DMS153 treated with DMSO at 0.1 percent for 48 hours (cell line): Measurements from ENCODE around the gene CDH24.
A peak's percentile ranks its signal among the peaks of the same experiment; 100 is the strongest.
"Not testable (repeated sequence)": the region's sequence is repeated elsewhere in the genome, so short reads cannot be mapped to it uniquely, and the experiment has no call there.

Source experiments
- DNase-seq: peaks from one replicate; lab custom pipeline; 2025; ENCODE audit not compliant: unreplicated experiment; lab: John Stamatoyannopoulos, UW

The CDH24 gene

DNA sequence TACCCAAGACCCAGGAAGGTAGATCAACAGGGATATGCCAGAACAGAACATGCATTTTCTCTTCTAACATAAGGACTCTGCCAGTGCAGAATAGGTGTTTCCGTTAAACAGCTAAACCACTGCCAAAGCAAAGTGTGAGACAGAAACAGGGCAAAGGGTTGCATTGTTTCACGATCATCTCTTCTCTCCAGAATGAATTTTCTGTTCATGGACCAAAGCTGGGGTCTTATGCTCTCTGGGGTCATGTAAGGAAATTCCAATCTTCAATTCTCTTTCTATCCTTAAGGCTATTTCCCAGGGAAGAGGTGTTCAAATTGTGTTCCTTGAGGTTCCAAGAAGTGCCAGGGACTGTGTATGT is 33.5 kb downstream of the CDH24 start:
- DNase-seq, result no peak

DNA sequence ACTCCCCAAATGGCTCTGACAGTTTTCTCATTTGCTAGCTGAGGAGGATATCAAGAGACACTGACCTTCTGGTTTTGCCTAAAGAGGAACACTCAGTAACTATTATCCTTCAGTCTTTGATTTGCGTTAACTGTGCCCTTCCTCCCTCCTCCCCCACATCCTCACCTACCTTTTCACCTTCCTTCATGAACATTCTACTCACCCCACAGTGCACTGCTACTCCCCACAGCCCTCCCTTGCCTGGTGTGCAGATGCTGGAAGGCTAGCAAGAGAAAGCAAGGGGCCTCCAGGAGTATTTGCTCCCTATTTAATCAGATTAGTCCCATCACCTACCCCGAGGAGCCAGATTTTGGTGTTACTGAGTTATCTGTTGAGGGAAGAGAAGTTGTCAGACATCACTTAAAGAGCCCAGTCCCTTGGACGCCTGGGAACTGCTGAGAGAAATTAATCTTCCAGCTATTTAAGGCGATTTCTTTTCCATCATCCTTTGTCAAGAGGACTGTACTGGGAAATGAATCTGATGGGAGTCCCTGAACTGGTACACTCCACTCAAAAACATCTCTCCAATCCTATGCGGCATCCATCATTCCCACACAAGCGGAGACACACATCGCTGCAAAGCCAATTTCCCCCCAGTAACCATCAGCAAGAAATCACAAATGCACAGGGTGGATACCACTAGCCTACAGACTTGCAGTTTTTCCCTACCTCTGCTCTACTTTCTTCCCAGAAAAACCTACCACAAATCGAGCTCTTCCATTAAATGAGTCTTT is 34.1 kb downstream of the CDH24 start:
- DNase-seq, result no peak

DNA sequence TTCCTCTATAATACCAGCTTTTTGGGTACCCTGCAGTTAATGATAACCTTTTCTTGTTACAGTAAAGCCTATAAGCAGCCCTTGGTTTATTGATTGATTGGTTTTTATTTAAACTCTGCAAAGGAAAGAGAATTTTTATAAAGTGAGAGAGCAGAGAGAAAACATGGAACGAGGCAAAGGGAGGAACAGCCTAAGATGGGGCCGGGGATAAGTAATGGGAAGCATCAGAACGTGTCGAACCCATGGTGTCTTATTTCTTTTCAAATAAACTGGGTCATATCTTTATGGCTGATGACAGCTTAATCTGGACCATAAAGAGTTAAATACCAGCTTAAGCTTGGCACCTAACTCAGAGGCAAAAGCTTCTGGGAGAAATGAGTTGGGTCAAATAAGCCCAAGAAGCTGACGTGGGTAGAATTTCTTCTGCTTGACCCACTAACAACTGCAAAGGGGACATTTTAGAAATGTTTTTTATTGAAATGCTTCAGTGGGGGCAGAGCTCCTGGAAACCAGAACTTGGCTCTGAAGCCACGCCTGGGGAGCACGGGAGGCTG is 35.4 kb downstream of the CDH24 start:
- no peak for DNase-seq

DNA sequence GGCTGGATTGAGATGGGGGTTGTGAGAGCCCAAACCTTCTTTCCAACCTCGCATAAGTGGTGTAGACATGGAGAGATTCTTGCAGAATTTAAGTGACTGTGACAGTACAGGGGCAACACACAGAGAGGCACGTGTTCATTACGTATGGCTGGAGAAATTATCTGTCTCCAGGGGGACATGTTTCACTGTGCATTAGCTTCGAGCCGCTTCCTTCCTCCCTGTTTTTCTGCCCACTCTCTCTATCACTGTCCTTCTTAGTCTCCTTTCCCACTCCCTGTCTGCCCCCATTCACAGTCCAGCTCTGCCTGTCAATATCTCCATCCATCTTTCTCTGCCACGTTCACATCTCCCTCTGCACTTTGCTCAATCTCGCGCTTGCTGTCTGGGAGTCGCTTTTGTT is 35.9 kb downstream of the CDH24 start:
- DNase-seq, result no peak

DNA sequence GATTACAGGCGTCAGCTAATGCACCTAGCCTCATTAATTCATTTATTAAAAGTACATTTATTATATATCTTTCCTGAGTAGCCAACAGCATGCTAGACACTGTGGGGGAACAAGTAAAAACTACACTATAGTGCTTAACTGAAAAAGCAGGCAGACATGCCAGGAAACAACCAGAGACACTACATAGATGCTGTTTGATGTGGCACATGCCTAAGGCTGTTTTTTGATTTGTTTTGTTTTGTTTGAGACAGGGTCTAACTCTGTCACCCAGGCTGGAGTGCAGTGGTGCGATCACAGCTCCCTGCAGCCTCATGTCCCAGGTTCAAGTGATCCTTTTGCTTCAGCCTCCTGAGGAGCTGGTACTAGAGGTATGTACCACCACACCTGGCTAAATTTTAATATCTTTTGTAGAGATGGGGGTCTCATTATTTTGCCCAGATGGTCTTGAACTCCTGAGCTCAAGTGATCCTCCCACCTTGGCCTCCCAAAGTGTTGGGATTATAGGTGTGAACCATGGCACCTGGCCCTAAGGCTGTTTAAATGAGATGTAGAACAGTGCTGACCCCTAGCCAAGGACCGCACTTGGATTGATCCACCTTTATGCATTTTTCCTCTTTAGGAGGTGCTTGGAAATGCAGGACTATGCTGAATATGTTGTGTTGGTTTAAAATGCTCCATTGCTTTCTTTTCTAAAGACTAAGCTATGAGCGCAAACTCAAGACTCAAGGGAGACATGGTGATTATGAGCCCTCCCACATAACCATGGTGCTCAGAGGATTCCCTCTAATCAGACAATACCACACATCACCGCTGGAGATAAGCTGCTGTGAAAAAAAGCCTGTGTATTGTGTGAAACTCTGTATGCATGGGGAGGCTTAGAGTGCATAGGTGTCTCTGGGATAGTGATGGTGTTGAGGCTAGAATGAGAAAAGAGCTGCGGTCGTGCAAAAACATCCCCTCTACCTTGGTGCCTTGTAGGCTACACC is 36.9 kb downstream of the CDH24 start:
- no peak for DNase-seq

DNA sequence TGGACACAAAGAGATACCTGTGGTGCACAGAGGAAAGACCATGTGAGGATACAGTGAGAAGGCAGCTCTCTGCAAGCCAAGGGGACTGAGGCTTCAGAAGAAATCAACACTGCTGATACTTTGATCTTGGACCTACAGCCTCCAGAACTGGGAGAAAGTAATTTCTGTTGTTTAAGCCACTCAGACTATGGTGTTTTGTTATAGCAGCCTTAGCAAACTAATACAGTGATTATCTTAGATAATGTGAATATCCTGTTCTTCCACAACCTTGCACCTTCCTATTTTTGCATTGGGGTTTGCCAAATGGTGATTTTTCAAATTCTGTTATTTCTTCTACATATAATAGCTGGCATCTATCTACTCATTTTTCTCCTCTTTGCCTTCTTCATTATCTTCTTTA is 39.2 kb downstream of the CDH24 start:
- no peak for DNase-seq

DNA sequence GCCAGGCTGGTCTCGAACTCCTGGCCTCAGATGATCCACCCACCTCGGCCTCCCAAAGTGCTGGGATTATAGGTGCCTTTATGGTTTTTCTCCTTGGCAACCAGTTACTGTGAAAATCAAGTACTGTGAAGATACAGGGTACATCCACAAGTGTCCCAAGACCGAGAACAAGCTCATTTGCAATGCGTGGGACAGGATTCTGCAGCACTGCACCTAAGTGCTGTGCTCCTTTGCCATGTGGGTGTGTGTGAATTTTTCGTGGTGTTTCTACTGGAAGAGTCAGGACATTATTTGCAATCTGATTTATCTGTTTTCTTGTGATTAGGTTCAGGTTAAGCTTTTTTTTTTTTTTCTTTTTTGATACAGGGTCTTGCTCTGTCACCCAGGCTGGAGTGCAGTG is 40.2 kb downstream of the CDH24 start:
- no peak for DNase-seq

DNA sequence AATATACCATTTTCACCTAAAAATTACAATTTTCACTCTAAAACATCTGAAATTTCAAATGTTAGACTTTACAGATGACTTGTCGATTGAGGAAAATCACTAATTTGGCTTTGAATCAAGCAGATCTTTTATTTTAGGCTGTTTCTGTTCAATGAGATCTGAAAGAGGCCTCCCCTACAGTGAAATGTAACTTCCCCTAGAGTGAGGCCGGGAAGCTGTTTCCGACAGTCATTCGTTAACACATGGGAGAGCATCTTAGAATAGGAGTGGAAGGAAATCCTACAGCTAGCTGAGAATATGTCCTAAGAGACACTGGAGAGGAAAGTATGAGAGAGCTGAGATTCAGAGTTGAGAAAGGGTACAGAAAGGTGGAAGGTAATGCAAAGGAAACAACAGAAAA is 41.7 kb downstream of the CDH24 start:
- DNase-seq, result no peak

DNA sequence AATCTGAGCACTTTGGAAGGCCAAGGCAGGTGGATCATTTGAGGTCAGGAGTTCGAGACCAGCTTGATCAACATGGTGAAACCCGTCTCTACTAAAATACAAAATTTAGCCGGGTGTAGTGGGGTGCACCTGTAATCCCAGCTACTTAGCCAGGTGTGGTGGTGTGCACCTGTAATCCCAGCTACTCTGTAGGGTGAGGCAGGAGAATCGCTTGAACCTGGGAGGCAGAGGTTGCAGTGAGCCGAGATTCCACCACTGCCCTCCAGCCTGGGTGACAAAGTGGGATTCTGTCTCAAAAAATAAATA is 43.6 kb downstream of the CDH24 start:
- not testable (repeated sequence) for DNase-seq

DNA sequence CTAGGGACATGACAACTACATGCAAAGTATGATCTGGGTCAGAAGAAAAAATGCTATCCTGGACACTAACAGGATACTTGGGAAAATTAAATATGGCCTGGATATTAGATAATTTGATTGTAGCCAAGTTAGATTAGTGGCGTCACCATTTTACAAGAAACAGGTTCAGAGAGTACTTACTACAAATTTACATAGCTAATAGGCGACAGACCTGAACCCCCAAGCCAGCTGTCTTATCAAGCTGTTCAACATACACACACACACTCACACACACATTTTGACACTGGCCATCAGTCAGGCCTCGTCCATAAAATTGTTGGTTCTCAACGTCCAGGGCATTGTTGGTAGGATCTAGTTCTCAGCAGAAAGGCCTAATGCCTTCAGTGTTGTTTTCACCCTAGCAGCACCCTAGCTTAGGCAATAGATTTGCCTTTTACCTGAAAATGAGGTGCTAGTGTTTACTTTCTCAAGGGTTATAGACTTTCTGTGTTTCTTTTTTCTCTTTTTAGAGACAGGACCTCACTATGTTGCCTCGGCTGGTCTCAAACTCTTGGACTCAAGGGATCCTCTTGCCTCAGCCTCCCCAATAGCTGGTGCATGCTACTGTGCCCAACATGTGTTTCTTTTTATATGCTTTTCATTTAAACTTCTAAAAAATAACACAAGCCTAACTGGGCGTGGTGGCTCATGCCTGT is 44.1 kb downstream of the CDH24 start:
- DNase-seq, result no peak

DNA sequence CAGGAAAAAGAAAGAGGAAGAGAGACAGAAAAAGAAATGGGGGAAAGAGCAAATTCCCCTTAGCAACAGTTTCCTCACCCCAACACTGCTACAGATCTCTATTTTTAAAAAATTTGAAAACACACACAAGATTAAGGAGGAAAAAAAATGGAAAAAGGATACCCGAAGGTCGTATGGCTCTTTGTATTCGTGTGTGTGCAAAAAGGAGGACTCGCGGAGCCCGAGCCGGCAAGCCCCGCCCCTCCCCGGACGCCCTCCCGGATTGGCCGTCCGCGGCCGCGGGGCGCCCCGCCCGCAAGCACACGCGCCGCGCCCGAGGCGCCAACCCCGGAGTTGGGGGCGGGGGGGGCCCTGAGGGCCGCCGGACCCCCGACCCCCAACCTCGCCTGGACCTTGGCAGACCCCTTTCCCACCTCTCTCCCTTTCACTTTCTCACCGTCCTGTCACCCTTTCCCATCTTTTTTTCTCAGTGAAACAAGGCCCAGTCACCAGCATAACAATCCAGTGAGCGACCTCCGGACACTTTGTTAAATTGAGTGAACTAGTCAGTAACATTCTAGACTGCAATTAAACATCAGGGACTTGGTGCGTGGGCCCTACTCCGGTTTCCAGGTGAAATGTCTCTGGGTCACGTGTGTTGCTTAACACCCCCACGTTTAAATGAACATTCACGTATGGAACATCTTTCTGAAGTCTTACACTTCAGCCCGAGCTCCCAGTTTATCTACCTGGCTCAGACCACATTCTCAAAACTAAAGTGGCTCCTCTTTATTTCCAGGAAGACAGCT is 47.2 kb downstream of the CDH24 start, which contains the start of gene C14orf93:
Gene C14orf93 (minus strand): TSS at position 205 of the 788 bp plus-strand sequence. CDS start 11,120 bp downstream, outside the sequence.
- peak; percentile 56 for DNase-seq

DNA sequence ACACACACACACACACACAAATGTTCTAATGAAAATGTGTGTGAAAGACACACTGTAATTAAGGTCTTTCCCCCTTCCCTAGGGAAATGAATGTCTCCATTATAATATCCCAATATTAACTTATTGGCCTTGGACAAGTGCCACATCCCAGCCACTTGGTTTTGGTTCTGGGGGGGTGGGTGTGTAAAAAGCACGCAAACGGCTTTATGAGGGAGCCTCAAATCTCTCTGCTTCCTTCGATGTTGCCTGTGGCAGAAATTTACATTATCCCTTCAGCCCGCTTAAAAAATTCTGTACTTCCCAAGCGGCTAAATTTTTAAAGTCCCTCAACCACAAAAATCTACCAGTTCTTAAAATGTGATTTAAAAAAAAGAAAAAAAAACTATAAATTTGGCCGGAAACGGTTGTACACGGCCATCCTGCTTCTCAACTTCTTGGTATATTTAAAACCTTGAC is 47.8 kb downstream of the CDH24 start:
- DNase-seq, result no peak

DNA sequence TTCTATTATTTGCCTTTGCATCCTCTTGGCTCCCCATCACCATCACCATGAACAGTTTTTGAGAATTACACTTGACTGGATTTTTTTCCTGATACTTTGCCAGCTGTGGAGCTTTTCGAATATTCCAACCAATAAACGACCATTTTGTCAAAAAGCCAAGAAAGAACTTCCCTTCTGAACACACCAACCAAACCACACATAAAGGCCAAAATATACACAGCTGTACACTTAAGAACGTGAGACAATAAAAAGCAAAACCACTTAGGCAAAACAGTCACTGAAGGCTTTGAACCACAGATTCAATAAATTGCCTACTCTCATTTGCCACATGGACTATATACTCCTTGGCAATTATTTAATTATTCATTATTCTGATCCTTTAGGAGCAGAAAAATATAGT is 48.5 kb downstream of the CDH24 start:
- DNase-seq, result peak; percentile 63

DNA sequence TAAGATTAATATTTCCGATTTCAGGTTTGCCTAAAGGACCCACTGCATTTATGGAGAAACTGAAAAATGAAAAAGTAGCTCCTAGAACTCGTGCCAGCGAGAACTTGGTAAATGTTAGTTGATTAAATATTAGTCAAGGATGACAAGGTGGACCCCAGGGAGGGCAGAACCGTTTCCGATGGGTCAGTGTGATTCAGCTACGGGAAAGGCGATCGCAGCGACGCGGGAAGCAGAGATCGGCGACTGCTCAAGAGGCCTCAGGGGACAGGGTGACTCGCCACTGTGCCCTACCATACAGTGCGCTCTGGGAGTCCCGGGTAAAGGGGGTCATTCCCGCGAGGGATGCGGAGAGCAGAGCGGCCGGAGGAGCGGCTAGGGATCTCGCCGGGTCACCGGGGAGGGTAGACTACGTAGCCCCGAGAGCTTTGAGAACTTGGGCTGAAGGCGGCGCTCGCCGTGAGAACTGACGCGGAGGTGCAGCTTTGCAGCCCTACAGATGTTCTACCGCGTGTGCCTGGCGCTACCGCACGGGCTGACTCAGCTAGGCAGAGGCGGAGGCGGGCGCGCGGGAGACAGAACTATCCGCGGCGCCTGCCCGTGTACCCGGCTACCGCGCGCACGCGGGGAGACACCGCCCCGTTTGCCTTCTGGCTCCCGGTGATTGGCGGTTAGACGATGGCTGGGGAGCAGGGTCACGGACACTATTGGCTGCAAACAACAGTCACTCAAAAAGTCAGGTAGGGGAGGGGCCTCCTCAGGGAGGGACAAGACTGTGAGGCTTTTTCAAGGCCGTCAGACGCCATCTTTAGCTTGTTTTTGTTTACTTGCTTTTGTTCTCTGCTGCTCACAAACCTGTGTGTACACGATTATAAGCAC is 50.5 kb downstream of the CDH24 start:
- DNase-seq, result peak; percentile 94

DNA sequence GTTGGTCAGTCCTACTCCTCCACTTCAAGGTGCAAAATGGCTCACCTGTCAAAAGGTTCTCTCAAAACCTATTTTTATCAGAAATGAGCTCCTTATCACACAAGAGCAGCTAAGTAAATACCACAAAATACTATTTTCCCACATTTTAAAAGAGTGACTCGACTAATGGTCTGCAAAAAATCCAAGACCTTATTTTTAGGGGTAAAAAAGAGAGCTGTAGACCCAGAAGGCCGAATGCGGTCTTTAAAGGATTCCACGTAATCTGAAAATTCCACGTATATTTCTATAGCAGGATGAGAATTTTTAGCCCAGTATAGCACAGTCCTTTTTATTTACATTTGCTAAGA is 51.2 kb downstream of the CDH24 start:
- no peak for DNase-seq

DNA sequence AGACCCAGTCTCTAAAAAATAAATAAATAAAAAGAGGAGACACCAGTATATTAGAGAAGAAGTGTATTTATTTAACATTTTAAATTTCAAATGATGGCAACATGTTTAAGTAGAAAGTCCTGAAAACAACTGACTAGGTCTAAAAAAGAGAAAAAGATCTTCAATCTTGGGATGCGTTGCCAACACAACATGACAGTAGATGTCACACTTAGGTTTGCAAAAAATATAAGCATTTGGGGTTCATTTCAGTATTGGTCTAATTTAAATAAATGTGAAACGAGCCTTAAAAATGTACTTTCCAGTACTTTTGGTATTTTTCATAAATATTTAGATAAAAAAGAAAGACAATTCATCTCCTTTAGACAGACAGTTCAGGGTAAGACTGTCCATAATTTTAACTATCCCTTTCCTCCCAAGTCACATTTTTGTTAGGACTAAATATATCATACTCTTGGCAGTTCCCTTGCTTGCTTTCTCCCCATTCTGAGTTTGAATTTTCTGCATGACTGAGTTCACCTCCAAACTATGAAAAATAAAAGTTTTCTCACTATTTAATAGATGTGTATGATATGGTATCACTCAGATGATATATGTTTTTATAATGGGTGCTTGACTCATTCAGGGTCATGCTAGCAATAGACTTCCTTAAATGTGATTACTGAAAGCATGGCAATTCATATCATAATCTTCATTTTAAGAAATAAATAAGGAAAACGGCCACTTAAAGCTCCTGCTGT is 51.7 kb downstream of the CDH24 start:
- no peak for DNase-seq

DNA sequence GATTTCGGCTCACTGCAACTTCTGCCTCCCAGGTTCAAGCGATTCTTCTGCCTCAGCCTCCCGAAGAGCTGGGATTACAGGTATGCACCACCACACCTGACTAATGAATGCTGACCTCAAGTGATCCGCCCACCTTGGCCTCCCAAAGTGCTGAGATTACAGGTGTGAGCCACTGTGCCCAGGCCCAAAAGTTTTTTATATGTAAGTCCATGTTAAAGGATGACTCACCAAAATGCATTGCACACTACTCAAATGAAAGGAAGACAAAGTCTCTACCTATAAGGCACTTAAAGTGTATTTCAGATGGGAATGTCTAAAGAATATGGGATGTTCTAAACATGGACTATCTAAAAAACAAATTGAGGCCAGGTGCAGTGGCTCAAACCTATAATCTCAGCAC is 53.0 kb downstream of the CDH24 start:
- DNase-seq, result not testable (repeated sequence)

DNA sequence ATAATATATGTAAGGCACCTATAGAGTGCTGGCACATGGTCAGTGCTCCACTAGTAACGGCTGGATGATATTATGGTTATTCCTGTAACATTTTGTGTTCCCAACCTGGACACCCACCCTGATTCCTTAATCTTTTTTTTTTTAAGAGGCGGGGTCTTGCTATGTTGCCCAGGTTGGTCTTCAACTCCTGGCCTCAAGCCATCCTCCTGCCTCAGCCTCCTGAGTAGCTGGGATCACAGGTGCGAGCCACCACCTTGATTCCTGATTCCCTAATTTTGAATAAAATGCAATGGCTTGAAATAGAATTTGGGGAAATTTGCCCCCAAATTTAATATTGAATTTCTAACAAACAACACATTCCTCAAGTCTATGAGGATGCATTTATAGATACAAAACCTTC is 54.7 kb downstream of the CDH24 start:
- no peak for DNase-seq

DNA sequence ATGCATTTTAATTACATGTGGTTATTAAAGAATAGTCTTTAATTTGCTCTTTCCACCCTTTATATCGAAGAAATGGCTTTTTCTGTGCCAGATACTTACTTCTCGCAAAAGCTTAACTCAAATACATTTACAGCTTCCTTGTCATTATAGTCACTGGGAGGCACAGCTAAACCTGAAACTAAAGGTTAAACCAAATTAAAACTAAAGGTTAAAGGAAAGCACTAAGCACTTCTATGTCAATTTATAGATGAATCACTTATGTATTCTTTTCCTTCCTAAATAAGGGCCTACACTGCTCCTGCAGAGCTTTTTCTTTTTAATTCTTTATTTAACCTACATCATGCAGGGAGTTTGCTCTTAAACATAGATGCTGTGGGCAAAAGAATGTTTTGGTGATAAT is 56.5 kb downstream of the CDH24 start:
- DNase-seq, result no peak
